EH (cell line): ENCODE data around the gene ZNF552.

Experiments used
- DNase-seq: peaks from one replicate; pipeline ENCODE4 v3.0.0-alpha.2; 2015; ENCODE audit warnings: low read depth

ZNF552 gene

GRCh38 chr19:57776764-57777296, 37.9 kb downstream of the ZNF552 start:
- DNase-seq, result no peak

GRCh38 chr19:57773488-57773887, 41.2 kb downstream of the ZNF552 start:
- no peak for DNase-seq

DNA sequence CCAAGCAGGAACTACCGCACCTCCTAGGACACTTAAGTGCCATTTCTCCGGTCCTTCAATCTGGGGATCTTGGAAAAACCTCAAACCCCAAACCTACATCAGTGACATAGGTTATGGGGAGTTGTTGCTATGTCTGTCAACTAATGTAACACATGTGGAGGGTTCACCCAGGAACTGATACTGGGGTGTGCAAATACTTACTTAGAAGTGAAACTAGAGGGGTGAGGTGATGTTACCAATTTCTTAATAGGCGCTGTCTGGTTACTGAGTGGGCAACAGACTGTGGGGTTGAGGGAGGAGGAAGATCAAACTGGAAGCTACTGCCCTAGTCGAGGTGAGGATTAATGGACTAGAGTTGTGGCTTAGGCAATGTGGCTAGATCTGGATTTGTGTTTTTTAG, 43.3 kb downstream of the ZNF552 start:
- no peak for DNase-seq

DNA sequence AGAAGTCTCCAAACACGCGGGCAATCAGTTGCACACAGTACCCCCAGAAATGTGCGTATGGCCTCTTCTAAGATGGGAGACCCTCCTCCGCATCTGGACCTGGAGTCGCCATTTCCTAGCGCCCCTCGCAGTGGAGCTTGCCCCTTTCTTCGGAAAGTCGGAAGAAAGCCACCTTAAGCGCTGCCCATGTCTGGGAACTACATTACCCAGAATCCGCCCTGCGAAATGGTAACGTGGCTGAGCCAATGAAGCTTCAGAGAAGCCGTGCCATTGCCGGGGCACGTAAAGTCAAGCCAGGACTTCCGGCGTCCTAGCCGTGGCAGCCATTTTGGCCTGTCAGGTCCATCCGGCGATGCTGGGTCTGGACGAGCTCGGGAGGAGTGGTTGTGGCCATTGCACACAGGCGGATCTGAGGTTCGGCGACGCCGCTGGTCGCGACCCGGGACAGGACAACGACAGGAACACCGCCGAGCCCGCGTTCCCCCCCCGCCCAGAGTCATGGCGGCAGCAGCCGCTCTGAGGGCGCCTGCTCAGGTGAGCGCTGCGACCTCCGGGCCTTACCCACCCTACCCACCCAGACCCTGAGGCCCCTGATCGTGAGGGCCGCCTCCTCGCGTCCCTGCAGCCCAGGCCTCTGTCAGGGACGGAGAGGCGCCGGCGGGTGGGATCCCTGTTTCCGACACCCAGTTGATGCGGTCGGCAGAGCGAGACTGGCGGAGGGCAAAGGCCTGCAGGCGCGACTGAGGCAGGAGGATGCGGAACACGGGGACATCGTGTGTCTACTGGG, 45.2 kb downstream of the ZNF552 start, which contains the start of gene ZNF586:
Gene ZNF586 (plus strand): TSS at position 332 of the 787 bp plus-strand sequence. CDS start 167 bp downstream, at position 499.
- DNase-seq, result peak; percentile 94

DNA sequence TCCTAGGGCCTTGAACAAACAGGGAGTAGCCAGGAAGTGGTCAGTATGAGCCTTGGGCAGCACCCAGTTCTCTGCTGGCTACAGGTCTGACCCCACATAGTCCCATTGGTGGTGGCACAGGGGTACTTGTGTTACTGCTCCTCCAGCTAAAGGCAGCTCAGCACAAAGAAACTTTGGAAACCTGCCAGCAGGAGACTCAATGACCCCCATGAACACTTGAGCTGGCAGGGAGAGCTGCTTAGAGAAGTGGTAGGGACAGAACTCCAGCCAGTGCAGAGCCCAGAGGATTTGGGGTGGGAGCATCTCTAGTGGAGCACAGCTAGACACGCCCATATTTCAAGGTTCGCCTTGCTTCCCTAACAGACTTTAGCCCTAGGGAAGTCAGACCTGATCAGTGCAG, 55.6 kb downstream of the ZNF552 start:
- no peak for DNase-seq

DNA sequence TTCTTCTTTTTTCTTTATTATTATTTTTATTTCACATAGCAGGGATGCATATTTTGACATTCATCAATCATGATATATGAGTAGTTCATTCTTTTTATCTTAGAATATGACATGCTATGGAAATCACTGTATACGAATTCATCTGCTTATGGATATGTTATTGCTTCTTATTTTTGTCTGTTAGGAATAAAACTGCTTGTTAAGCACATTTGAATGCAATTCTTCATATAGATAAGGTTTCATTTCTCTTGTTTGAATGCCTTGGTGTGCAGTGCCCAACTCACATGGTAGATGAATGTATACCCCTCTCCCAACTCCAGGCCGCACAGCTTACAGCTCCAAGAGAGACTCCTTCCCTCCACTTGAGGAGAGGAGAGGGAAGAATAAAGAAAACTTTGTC, 56.8 kb downstream of the ZNF552 start:
- no peak for DNase-seq
